Stomach (tissue), 4 donors: ENCODE results near the gene IL17RC.

Experiments used
- EP300 ChIP-seq: sonication (generic); formaldehyde crosslinking; IDR thresholded peaks from one replicate; pipeline ENCODE4 v1.6.1; 2017; ENCODE audit warnings: antibody characterized with exemption
- POLR2A ChIP-seq, 4 donors: fragments of 450-650 bp; IDR thresholded peaks; one replicate each; pipeline ENCODE4 v1.6.1; 2016; ENCODE audit warnings: antibody characterized with exemption in 4 of 4, control low read depth in 2 of 4, mild to moderate bottlenecking in 1 of 4, moderate library complexity in 1 of 4
- POLR2AphosphoS5 ChIP-seq, 3 donors: sonication (generic); formaldehyde crosslinking; IDR thresholded peaks; one replicate each; pipeline ENCODE4 v1.6.1; 2016; ENCODE audit warnings: antibody characterized with exemption in 3 of 3
- TF ChIP-seq, protein P1 (sequence below), 7 experiments: fragments of 450-650 bp in 4 of 7; fragments of 200-600 bp in 3 of 7; sonication (generic) in 3 of 7; IDR thresholded peaks; one replicate each; pipeline ENCODE4 v1.5.1; 2016 to 2019; ENCODE audit warnings: antibody characterized with exemption in 7 of 7, control low read depth in 2 of 7, mild to moderate bottlenecking in 1 of 7

DNA sequence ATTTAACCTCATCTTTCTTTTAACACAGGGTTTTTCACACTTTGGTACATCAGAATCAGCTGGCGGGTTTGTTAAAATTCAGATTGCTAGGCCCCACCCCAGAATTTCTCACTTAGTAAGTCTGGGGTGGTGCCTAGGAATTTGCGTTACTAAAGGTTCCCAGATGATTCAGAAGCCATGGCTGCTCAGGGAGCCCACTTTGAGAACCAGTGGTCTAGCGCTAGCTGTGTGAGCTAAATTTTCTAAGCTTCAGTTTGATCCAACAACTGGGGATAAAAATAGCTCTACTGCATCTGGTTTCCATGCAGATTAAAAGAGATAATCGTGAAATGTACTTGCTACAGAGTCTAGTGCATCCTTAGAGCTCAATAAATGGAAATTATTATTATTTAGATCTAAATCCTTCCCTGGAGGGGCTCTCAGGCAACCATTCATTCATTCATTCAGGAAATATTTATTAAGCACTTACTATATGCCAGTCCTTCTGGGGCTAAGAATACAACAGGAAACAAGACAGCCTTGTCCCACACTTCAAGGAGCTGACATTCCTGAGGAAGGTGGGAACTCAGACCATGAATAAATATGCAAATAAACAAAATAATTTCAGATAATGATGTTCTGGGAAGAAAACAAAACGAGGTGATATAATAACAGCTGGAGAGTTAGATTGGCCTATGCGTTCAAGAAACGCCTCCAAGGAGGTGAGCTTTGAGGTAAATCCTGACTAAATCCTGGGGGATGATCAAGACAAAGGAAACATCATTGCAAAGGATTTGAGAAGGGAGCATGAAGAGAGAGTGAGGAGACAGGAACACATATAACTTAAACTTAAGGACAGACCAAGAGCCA lies 33.0 kb upstream of the IL17RC start:
- no peak for TF ChIP-seq POLR2A (IDR thresholded peaks at IDR 0.05)
- TF ChIP-seq EP300: no peak
- TF ChIP-seq, protein P1, sequence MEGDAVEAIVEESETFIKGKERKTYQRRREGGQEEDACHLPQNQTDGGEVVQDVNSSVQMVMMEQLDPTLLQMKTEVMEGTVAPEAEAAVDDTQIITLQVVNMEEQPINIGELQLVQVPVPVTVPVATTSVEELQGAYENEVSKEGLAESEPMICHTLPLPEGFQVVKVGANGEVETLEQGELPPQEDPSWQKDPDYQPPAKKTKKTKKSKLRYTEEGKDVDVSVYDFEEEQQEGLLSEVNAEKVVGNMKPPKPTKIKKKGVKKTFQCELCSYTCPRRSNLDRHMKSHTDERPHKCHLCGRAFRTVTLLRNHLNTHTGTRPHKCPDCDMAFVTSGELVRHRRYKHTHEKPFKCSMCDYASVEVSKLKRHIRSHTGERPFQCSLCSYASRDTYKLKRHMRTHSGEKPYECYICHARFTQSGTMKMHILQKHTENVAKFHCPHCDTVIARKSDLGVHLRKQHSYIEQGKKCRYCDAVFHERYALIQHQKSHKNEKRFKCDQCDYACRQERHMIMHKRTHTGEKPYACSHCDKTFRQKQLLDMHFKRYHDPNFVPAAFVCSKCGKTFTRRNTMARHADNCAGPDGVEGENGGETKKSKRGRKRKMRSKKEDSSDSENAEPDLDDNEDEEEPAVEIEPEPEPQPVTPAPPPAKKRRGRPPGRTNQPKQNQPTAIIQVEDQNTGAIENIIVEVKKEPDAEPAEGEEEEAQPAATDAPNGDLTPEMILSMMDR (IDR thresholded peaks at IDR 0.05): no peak
- no peak for TF ChIP-seq POLR2AphosphoS5 (IDR thresholded peaks at IDR 0.05)
